ENCODE measurements around the gene GABARAP.

GABARAP gene

DNA sequence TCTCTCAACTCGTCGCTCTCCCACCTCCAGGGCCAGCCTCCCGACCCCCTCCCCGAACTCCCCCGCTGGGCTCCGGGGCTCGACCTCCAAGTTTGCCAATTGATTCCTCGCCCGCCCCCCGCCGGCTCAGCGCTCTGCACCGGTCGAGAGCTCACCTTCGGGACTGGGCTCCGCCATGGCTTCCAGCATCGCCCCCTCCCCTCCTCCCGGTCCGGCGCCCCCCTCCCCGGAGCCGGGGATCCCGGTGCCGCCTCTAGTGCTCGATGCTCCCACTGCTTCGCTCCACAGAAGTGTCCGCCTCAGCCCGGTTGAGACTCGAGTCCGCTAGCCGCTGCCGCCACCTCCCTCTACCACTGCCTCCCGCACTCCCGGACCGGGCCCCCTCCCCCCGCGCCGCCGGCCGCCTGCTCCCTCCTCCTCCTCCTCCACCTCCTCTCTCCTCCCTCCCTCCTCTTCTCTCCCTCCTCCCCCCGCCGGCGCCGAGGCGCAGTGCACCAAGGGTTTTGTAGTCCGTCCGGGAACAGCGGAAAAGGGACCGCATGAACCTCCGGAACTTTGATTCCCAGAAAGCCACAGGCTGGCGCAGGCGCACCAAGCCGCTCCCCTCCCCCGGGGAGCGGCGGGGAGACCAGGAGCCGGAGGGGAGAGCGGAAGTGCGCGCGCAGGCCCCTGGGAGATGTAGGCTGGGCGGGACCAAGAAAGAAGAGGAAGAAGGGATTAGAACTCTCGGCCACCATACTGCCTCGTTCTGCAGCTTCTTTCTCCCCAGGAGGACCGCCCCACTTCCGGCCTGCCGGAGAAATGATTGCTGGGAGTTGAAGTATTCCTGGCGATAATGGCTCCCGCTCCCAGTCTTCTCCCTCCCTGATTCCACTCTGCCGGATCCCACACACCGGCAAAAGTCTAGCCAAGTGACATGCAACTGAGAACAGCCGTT is 2.9 kb downstream of the GABARAP start, which contains the start of gene PHF23:
TSS of gene PHF23 (minus strand) at position 367 of the 937 bp plus-strand sequence. CDS start at position 189, 178 bp downstream.
- DNase-seq (ENCODE audit: low spot score), result peak; percentile 100

DNA sequence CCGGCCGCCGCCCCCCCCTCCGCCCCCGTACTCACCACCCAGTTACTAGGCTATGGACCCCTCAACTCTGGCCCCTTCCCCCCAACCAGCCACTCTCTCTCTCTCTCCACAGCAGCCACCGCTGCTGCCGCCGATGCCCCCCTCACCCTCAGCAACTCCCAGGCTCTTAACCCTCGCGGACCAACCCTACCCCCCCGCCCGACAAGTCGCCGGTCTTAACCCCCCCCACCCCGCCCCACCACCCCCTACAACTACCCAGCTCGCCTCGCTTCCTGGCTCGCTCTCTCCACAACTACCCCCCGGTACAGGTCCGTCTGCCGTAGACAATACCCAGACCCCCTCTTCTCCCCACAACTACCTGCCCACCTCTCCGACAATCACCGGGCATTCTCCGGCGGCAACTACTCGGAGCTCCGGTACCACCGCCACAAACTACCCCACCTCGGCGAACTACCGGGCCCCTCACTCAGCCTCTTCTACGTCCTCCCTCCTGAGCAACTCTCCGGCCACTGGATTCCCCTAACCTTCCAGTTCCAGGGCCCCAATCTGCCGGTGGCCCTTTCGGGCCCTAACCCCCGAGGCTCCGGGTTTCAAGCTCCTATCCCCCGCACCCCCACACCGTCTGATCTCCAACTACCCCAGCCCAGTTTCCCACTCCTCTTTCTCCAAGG is 3.7 kb downstream of the GABARAP start:
- peak; percentile 62 for DNase-seq (ENCODE audit: low spot score)

DNA sequence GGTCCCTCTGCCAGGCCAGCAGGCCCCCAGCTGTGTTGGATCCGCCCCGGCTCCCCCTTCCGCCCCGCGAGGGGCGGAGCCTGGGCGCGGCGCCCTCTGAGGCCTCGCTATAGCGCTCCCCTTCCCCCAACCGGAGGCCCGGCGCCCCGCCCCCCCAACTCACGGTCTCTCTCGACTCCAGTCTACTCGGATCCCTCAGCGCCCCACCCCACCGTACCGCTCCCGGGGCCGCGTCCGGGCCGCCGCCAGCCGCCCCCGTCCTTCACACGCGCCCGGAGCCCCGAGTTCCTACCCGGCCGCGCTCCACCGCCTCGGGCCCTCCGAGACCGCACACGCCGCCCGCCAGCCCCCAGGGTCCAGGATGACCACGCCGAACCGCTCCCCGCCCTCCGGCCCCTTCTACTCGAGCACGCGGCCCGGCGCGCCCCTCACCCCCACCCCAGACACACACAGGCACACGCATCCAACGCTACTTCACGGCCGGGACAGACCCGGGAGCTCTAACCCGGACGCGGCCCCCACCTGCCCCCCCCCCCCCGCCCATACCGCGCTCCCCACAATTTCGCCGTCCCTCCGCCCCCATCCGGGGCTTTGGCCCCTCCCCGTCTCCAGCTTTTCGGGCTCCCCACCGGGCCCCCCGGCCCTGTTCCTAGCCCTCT is 4.4 kb downstream of the GABARAP start:
- peak; percentile 83 for DNase-seq (ENCODE audit: low spot score)

DNA sequence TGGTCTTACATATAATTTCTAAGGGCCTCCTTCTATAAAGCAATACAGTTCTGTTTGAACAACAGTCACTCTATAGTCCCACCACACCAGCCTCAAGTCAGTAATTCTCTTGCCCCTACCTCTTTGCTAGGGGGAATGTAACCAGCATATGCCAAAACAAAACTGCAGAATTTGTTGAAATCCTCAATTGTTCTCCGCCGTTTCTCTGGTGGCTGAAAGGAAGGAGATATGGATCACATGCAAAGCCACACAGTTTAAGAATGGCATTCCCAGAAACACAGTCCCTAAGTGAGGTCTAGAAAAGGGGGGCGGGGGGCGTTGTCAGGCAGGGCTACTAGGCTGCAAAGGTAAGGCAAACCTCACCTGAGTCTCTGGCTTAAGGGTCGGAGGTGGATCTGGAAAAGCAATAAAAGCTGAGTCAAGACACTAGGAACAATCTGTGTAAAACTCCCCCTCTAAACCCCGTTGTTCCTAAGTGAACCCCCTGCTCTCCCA is 4.9 kb downstream of the GABARAP start:
- DNase-seq (ENCODE audit: low spot score), result no peak

DNA sequence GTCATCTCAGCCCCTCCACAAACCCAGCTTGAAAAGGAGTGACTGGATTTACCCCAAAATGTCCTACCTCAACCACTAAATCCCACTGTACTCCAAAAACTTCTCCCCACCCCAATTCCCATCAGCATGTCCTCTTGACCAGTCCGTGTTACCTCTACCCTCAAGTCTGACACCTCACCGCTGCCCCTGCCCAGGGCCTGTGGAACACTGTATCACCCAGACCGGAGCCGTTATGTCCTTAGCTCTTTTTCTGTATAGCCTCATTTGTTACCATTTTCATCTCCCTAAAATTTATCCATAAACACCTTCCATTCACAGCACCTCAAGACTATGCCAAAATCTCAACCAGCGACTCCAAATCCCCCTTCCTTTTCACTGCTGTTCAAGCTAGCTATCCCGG is 5.4 kb downstream of the GABARAP start:
- no peak for DNase-seq (ENCODE audit: low spot score)

DNA sequence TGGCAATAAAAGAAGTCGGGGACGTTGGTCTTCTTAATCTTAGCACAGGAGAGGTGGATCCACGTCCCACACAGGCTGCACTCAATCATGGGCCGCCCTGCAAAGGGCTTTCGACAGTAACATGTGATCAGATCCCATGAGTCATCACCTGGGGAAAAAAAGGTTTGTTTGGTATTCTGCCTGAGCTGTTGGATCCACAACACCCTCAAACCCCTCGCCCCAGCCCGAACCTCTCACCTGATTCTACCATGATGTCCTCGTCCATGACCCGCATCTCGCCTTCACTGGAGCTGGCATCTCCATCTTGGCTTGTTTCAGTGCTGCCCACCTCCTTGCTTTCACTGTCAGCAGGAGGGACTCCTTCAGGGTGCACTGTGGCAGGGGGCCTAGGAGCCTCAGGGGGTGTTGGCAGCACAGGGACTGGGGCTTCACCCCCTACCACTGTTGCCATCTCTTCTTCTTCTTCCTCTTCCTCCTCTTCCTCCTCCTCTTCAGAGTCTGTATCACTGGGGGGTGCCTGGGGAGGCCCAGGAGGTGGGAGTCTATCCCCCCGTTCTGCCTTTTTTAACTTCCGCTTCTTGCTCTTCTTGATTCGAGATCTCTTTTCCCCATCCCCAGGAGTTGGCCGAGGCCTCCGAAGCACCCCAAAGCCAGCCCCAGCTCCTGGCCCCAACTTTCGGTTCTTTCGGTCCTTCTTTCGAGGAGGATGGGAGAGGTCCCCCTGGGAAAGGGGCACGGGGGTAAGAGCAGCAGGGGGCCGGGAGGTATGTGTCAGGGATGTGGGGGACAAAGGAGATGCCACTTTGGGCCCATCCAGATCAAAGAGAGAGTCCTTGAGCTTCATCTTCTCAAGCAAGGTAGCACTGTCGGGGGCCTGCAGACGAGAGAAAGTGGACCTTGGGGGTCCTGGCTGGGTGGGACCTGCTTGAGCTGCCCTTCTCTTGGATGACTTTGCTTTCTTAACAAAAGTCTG is 6.3 kb downstream of the GABARAP start:
- DNase-seq (ENCODE audit: low spot score), result no peak

DNA sequence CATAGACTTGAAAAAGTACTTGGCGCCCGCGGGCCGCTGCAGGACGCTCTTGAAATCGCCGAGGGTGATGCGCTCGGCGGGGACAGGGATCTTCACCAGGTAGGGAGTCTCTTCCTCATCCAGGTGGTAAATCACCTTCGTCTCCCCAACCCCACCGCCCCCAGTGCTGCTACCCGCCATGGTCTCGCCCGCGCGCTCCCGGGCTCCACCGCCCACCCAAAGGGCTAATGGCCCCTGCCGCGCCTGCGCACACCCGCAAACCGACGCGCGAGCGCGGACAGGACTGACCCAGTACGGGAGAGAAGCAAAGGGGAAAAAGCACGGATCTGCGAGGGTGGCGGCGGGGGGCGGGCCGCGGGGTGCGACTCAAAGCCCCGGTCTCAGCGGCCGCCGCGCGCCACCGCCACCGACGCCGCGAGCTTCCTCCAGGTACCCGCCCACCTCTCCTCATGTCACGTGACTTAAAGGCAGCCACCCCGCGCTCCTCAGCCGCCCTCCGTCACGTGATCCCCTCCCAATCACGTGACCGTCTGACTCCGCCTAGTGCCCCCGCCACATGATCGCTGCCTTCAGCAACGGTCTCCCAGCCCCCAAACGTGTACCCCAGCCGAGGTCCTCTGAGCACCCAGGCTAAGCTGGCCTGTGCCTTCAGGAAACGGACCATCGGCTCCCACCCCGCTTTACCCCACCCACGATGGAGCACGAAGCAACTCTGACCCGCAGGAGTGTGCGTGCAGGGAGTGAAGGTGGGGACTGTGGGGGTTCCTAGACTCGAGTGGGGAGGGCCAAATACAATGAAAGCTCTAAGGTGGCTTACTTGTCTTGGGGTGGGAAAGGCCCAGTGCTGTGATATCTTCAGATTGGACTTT is 7.9 kb downstream of the GABARAP start, which contains the start of gene DVL2:
TSS of gene DVL2 (minus strand) at position 435 of the 869 bp plus-strand sequence. CDS start at position 180, 255 bp downstream.
- peak; percentile 98 for DNase-seq (ENCODE audit: low spot score)

DNA sequence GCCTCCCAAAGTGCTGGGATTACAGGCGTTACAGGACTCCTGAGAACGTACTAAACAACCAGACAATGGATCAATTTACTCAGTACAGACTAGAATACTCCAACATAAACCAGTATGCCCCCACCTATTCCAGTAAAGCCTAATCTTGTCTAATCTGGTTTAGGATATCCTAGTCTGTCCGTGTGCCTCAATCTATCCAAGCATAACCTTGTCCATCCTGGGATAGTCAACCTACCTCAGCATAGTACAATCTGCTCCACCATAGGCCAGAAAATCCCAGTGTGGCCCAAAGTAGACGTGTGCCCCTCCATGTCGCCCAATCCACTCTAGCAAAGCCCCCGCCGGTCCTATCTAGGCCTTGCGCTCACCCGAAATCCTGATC is 8.6 kb downstream of the GABARAP start:
- no peak for DNase-seq (ENCODE audit: low spot score)

DNA sequence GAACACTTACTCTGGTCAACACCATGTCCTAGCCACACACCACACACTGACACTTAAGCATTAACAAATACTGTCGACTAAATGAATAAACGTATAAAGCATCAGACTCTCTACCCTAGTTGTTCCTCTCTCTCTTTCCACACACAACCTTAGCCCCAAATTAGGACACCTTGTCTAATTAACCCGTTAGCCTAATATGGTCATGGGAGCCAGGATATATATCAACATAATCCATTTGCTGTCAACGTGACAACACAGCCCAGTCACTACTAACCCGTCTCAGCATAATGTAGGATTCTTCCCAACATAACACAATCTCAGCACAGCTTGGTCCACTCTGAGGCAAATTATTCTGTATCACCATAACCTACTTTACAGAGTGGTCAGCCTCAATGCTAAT is 10.1 kb downstream of the GABARAP start:
- DNase-seq (ENCODE audit: low spot score), result no peak

DNA sequence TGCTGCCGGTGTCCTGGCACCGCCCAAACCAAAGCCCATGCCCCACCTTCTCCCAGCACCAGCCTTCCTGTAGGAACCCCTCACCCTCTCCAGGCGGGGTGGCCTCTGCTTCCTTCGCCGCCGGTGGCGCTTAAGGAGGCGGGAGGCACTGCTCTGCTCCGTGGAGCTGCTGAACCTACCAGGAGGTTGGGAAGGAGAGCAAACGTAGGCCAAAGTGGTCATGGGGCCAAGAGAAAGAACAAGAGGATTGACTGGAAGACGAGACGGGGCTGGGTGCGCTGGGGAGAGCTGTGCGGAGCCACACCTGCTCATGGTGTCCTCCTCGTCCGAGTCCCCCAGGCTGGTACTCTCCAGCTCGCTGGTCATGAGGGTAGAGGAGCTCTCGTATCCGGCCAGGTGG is 12.7 kb downstream of the GABARAP start:
- no peak for DNase-seq (ENCODE audit: low spot score)

DNA sequence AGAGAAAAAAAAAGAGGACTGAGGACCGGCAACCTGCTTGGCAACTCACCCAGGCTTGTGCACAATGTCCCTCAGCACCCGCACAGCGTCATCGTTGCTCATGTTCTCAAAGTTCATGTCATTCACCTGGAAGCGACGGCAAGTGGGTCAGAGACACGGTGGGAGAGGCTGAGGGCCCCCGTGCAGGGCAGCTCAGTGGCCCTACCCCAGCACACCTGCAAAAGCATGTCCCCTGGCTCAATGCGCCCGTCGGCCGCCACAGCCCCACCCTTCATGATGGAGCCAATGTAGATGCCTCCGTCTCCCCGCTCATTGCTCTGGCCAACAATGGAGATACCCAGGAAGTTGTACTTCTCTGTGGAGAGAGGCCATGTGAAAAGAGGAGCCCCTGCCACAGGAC is 13.3 kb downstream of the GABARAP start:
- DNase-seq (ENCODE audit: low spot score), result no peak

DNA sequence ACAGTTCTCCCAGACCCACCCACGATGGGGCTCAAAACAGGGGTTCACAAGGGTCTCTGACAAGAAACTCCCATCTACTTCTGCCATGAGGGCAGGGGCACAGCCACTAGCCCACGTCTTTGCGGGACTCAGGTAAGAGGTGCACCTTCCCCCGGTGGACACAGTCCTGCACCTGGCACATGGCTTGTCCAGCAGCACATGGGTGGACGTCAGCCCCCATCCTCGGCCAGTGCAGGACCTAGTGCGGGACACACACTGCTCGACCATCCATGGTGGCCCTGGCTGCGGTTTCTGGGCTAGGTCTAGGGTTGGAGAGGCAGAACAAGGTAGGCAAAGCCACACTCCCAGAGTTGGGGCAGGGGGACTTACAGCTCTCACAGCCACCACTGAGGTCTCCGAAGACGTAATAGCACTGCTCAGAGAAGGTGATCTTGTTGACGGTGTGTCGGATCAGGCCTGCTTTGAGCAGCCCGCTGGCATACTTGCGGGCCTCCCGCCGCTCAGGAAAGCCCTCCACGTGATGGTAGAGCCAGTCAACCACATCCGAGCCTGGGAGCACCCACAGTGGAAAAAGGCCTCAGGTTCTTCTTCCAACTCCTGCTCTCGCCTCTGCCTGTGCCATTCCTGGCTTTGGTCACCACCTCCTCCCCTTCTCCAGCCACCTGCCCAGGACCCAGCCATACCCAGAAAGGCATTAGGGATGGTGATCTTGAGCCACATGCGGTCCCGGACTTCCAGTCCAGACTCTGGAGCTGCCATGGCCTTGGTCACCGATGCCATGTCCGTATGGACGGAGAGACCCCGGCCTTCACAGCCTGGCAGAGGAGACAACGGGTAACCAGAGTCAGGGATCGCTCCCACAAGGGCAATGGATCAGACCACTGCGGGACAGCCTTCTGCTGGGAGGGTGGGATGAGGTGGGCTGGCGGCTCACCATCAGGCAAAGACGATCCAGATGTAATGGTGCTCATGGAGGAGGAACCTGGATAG is 15.2 kb downstream of the GABARAP start:
- DNase-seq (ENCODE audit: low spot score), result no peak

DNA sequence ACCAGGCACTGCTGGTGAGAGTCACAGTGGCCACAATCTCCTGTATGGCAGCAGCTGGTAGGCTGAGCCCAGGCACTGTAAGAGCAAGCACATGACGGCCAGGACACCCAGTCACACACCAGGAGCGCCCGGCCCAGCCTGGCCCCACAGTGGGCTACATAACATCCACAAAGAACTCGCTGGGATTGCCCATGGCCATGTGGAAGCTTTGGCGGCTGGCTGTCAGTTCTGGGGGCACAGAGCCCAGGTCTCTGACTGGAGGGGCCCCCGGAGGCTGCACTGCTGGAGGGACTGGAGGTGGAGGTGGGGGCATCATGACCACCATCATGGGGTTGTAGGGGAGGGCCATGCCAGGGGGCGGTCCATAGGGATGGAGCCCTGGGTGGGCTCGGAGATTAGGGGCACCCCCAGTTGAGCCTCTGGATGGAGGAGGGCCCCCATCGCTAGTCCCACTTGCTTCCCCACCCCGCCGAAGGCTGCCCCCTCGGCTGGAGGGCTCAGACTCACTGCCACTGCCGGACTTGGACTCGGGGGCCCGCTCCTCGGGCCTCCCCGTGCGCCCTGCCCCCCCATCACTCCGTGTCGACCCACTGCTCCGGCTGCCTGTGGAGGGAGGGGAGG is 16.4 kb downstream of the GABARAP start:
- no peak for DNase-seq (ENCODE audit: low spot score)

DNA sequence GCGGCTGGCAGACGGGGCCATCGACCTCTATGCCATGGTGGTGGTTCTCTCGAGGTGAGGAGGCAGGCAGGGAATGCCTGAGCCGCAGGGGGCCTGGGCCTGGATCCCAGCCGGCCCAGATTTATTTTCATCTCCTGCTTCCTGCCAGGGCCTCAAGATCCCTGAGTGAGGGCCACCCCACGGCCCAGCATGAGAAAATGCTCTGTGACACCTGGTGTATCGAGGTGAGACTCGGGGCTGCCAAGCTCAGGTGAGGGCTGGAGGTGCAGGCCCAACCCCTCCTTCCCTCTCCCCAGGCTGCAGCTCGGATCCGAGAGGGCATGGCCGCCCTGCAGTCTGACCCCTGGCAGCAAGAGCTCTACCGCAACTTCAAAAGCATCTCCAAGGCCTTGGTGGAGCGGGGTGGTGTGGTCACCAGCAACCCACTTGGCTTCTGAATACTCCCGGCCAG is 17.6 kb downstream of the GABARAP start:
- DNase-seq (ENCODE audit: low spot score), result no peak

DNA sequence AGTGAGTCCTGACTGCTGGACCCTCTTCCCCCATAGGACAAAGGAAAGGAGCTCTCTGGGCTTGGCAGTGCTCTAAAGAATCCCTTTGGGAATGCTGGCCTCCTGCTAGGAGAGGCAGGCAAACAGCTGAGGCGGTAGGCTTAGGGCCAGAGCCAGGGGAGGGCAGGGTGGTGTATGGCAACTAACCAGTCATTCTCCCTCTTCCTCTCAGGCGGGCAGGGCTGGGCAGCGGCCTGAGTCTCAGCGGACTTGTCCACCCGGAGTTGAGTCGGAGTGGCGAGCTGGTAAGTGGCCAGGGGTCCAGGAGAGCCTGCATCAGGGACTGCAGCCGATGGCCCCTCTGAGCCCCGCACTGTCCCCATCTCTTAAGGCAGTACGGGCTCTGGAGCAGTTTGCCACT is 18.1 kb downstream of the GABARAP start:
- no peak for DNase-seq (ENCODE audit: low spot score)

DNA sequence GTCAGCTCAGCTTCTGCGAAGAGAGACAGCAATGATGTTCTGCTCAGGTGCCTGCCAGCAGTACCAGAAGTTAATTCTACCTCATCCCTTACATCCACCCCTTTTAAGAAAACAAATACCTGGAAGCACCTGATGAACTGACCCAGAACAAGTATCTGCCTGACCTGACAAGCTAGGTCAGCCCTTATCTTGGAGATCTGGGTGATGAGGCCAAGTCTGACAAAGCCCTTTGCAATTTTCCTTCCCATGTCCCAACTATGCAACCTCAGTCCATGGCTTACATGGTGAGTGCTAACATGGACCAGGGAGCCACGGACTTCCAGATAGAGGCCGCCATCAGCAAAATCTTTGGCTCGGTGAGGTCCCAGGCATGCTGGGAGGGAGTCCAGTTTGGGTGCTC is 18.9 kb downstream of the GABARAP start:
- no peak for DNase-seq (ENCODE audit: low spot score)

DNA sequence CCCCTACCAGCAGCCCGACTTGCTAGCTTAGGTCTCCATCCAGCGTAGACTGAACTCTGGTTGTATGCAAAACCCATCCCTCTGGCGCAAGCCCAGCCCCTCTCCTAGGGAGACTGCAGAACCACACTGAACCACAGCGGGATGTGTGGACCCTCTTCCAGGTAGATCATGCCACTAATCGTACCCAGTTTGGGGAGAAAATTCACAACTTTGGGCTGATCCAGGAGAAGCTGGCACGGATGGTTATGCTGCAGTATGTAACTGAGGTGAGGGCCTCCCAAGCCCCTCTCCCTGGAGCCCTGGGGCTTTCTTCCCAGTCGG is 19.3 kb downstream of the GABARAP start:
- no peak for DNase-seq (ENCODE audit: low spot score)

DNA sequence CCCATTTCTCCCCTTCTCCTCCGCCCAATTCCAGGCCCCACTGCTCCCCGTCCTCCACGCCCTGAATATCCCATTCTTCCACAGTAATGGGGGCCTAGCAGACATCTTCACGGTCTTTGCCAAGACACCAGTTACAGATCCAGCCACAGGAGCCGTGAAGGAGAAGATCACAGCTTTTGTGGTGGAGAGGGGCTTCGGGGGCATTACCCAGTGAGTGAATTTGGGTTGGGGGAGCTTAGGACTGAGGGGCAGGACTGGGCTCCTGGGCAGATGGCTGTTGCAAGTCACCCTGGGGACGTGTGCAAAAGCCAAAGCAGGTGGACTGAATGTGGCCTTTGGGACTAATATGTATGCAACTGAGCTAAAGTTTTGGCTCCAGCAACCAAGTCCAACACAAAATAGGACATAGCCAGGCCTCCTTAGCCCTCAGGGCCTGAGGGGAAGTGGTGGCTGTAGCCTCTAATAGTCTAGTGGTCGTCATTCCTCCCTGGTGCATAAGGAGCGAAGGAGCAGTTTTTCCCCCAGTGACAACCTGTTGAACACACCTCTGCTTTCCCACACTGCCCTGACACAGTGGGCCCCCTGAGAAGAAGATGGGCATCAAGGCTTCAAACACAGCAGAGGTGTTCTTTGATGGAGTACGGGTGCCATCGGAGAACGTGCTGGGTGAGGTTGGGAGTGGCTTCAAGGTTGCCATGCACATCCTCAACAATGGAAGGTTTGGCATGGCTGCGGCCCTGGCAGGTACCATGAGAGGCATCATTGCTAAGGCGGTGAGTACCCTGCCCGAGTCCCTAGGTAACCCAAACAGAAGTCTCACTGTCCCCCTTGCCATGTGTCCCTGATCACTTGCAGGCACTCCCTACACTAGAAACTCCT is 19.9 kb downstream of the GABARAP start:
- DNase-seq (ENCODE audit: low spot score), result no peak

Measured in hepatic stellate cell (primary cell).